RKO (cell line): Measurements from ENCODE around the gene DNAH9.
"Not testable (repeated sequence)": the region's sequence is repeated elsewhere in the genome, so short reads cannot be mapped to it uniquely, and the experiment has no call there.

Source experiments
- DNase-seq: peaks from one replicate; pipeline ENCODE4 v3.0.0-alpha.2; 2016; ENCODE audit warnings: low spot score

DNAH9 gene

DNA sequence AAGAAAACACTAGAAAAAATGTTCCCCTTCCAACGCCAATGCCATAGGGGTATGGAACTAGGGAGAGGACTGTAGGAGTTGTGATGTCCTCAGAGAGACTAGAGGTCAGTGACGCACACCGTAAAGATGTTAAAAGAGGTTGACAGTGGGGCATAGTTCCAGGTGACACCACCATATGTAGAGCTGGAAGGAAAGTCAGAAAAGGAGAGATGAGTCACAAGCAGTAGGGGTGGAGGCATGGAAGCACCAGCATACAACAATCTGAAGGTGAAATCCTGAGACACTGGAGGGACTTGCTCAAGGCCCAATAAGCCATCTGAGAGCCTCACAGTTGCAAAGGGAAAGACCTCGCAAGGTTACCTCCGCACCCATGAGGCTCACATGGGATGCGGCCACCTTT lies 323.0 kb downstream of the DNAH9 start:
- DNase-seq: no peak

DNA sequence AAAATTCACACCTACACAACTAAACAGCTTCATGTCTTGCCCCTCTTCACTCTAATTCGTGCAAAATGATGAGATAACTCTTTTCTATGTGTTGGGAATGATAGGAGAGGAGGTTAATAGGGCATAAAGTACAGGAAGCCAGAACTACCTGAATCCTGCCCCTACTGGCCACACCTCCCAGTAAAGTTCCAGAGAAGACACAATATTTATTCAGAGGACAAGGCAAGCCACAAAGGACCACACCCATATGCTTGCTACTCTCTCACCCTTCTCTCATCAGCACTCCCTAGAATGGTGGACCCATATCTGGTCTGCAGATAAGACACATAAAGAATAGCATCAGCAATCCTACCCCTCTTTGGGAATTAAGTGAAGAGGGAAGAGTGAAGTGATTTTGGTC lies 324.4 kb downstream of the DNAH9 start:
- no peak for DNase-seq

DNA sequence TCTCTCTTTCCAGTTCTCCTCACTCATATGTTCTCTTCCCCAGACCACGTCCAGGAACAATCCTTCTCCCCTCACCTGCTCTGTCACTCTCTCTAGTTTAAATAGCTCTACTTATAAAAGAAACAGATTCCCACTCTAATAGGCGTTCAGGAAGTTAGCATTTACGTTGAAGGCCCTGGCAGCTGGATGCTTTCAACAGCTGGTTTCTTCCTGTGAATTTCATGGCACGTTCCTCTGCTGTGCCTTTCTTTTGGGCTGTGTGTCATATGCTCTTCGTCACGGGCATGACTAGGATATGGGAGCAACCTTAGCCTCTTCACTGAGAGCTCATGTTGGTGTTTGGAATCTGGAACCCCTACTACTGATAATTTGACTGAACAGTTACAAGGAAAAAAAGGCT lies 325.8 kb downstream of the DNAH9 start:
- DNase-seq: no peak

- DNase-seq: no peak
These were observed 327.2 kb downstream of the DNAH9 start for GRCh38 chr17:11925262-11926021.

DNA sequence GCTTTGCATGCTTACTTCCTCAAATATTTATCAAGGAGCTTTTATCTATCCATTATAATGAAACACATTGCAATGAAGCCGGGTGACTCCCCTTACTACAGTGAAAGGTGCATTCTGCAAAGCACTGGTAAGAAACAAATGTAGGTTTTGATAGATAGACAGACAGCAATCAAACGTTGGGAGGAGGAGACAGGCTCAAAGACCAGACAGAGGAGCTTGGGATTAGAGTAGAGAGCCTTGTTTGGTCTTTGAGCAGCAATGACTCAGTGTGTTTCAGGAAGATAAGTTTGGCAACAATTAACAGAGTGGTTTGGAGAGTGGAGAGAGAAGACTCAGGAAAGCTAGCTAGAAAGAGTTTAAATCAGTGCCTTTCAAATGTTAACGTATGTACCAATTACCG lies 330.2 kb downstream of the DNAH9 start:
- no peak for DNase-seq

DNA sequence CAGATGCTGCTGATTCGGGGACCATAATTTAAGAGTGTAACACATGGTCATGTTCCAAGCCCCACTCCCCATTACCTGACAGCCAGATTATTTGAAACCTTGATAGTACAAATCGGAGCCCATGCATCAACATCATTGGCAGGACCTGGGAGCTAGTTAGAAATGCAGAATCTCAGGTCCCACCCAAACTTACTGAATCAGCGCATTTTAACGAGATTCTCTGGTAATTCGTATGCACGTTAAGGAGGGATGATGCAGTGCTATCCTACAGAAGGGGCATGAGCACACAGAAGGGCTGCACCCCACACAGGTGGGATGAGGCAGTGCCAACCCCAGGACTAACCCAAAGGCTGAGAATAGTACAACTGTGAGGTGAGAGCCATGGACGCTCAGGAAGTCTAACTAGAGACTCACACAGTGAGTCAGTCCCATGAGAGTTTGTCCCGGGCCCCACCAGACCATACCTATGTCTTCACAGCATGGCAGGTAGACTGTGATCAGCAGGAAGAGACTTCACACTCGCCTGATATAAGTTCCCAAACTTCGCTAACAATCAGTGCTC lies 334.1 kb downstream of the DNAH9 start:
- no peak for DNase-seq

DNA sequence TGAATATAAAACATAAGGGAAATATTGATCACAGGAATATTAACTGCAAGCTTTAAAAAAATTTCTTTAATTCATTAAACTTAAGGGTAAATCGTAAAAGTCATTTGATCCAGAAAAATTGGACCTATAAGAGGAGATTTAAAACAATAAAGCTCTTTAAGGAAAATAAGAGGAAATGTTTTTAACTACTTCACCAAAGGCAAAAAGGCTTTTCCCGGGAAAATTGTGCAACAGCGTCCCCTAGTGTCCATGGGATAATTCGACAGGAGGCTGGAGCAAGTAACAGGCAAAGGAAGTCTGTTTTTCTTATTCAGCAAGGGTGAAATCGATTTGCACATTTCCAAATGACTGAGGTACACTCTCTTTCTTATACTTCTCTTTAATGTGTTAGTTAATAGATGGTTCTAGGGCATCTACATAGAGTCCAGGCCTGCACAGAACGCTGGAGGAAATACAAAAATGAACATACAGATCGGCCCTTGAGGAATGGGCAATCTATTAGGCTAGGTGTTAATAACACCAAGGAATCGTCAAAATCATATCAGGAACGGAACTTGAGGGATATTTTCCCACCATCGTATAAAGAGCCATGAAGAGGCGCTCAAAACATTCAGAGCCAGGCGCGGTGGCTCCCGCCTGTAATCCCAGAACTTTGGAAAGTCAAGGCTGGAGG lies 337.6 kb downstream of the DNAH9 start:
- DNase-seq: peak; percentile 53

DNA sequence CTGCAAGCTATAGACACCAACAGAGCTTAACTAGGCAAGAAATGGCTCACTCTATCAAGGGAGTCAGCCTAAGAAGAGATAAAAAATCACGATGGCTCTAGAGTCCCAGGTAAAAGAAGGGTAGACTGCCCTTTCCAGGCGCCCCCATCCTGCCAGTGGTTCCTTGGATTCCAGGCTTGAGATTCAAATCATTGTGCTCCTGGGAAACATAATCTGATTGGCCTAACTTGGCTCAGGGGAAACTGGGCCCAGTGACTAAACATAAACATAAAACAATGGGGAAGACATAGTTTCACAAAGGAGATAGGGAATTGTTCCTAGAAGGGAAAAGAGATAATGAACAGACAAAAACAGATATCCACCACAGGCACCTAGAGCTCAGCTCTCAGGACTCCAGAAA lies 342.6 kb downstream of the DNAH9 start:
- DNase-seq: no peak

- DNase-seq: not testable (repeated sequence)
These were observed 344.8 kb downstream of the DNAH9 start for GRCh38 chr17:11943086-11943485.

- no peak for DNase-seq
These were observed 345.6 kb downstream of the DNAH9 start for GRCh38 chr17:11943759-11944347.

- DNase-seq: no peak
These were observed 346.3 kb downstream of the DNAH9 start for GRCh38 chr17:11944587-11944986.

GRCh38 chr17:11948789-11949188 lies 350.5 kb downstream of the DNAH9 start:
- peak; percentile 46 for DNase-seq

DNA sequence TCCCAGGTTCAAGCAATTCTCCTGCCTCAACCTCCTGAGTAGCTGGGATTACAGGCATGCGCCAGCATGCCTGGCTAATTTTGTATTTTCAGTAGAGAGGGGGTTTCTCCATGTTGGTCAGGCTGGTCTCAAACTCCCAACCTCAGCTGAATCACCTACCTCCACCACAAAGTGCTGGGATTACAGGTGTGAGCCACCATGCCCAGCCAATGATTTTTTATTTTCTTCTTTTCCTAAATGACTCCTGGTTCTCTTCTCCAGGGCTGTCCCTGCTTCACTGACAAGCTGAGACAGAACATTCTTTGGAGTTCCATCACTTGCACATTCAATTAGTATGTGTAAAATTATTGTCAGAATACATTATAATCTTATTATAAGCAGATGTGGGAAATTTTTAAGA lies 351.3 kb downstream of the DNAH9 start:
- DNase-seq: not testable (repeated sequence)

DNA sequence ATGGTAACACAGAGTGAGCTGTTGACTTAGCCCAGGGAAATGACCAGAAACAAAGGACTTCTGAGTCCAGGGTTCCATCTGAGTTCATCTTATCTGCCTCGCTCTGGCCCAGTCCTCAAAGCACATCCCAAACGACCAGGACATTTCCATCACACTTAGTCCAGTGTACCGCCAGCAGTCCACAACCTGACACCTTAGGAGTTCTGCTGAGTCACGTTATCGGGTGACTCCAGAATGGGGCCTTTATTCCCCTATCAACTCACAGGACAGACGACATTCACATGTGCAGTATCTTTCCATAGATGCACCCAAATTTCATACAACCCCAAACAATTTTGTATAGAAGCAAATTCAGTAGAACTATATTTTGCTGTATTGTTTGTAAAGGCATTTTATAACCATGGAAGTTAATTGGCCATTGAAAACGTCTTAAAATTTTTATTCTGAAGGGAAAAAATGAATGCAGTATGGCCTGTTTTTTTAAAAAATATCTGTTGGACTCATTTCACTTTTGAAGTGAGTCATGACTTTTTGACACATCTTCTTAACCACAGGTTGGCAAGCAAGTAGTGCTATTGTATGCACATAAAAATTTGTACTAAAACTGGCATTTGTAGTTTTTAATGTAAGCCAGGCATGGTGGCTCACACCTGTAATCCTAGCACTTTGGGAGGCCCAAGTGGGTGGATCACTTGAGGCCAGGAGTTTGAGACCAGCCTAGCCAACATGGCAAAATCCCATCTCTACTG lies 352.7 kb downstream of the DNAH9 start:
- peak; percentile 21 for DNase-seq

DNA sequence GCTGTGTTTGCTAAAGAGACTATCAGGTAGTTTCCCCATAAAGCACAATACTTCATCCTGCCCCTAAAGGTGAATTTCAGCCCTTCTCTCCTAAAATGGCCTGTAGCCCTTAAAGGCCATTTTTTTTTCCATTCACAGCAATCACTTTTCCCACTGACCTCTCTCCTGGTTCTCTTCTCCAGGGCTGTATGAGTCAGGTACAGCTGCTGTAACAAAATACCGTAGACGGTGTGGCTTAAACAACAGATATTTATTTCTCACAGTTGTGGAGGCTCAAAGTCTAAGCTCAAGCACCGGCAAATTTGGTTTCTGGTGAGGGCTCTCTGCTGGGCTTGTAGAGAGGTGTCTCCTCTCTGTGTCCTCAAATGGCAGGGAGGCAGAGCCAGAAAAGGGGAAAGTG lies 354.3 kb downstream of the DNAH9 start:
- DNase-seq: no peak

GRCh38 chr17:11953924-11954323 lies 355.7 kb downstream of the DNAH9 start:
- DNase-seq: no peak

GRCh38 chr17:11954936-11955335 lies 356.7 kb downstream of the DNAH9 start:
- no peak for DNase-seq

- no peak for DNase-seq
These were observed 371.3 kb downstream of the DNAH9 start for GRCh38 chr17:11969565-11969964.

DNA sequence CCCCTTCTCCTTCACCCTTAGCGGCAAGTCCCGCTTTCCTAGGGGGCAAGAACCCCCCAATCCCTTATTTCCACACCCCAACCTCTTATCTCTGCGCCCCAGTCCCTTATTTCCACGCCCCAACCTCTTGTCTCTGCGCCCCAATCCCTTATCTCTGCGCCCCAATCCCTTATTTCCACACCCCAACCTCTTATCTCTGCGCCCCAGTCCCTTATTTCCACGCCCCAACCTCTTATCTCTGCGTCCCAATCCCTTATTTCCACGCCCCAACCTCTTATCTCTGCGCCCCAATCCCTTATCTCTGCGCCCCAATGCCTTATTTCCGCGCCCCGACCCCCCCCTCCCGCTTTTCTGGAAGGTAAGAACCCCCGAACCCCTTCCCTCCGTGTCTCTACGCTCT lies 374.5 kb downstream of the DNAH9 start:
- not testable (repeated sequence) for DNase-seq

DNA sequence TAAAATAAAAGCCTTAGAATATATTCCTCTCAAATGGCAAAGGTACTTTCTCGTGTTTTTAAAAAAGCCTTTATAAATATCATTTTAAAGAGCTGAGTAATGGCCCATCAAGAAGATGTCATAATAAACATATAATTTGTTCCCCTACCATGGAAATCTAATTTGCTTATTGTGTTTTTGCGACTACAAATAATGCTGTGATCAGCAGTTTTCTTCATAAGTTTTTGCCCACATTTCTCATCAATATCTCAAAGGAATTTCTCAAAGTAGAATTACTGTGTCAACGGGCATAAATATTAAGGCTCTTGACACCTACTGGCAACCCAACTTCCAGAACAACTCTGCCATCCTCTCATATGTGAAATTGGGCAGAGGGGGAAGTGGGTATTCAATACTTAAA lies 381.5 kb downstream of the DNAH9 start:
- no peak for DNase-seq

- DNase-seq: no peak
These were observed 382.5 kb downstream of the DNAH9 start for GRCh38 chr17:11980813-11981212.

DNA sequence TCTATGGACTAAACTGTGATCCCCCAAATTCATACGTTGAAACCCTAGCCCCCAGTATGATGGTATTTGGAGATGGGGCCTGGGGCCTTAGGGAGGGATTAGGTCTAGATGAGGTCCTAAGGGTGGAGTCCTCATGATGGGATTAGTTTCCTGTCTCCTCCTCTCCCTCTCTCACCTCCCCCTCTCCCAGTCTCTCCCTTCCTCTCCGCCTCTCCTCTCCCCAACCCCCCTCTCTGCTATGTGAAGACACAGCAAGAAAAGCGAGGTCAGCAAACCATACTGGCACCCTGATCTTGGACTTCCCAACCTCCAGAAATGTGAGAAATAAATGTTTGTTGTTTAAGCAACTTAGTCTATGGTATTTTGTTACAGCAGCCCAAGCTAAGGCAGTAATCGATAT lies 383.6 kb downstream of the DNAH9 start:
- DNase-seq: no peak
